ENCODE measurements around the gene SLC12A3.
"Not testable (repeated sequence)": the region's sequence is repeated elsewhere in the genome, so short reads cannot be mapped to it uniquely, and the experiment has no call there.

SLC12A3 gene

DNA sequence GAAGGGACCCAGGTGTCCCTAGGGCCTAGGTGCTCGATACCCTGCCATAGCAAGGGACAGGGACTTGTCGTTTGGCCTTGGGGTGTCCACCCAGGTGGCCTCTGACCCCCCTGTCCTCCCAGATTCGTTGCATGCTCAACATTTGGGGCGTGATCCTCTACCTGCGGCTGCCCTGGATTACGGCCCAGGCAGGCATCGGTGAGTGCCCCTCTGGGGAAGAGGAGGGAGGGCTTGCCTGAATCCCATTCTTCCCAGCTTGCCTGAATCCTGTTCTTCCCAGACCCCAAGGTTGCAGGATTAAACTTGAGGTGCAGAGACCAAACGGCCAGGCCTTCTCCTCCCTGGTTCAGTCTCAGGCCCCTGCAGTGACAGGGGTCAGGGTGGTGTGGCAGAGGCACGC is 3.2 kb downstream of the SLC12A3 start:
- no peak for DNase-seq (ENCODE audit: low spot score)

GRCh38 chr16:56868766-56869165 is 3.8 kb downstream of the SLC12A3 start:
- not testable (repeated sequence) for DNase-seq (ENCODE audit: low spot score)

DNA sequence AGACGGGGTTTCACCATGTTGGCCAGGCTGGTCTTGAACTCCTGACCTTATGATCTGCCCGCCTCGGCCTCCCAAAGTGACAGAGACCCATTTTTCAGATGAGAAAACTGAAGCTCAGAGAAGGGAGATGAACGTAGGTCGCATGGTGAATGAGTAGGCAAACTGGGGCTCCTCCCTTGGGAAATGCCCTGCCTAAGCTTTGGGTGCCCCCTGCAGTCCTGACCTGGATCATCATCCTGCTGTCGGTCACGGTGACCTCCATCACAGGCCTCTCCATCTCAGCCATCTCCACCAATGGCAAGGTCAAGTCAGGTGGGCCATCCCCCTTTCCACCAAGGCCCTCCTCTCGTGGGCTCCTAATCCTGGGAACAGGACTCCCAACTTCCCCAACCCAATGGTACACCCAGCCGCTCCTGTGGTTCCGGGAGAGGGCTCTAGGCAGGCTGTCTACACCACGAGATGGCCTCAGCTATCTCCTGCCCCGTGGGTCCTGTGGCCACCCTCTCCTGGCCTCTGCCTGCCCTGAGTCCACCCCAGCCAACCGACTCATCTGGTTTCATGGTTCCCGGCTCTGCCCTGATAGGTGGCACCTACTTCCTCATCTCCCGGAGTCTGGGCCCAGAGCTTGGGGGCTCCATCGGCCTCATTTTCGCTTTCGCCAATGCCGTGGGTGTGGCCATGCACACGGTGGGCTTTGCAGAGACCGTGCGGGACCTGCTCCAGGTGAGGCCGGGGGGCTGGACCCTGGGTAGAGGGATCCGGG is 4.7 kb downstream of the SLC12A3 start:
- no peak for DNase-seq (ENCODE audit: low spot score)

DNA sequence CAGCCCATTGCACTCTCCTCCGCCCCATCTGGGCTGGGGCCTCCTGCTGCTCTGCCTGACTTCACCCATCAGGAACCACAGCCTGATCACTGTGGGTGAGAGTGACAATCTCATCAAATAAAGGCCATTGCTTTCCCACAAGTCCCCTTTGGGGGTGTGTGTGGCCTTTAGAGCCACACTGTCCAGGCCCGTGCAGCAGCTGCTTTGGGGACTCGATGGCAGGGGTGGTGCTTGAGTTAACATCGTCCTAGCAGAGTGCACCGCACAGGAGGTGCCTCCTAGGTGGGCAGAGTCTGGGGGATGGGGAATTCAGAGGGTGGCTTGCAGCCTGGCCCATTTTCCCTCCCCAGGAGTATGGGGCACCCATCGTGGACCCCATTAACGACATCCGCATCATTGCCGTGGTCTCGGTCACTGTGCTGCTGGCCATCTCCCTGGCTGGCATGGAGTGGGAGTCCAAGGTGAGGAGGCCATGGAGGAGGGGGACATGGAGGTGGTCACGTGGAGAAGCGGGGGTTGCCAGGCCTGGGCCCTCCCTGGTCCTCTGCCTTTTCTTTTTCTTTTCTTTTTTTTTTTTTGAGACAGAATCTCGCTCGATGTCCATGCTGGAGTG is 5.4 kb downstream of the SLC12A3 start:
- no peak for DNase-seq (ENCODE audit: low spot score)

DNA sequence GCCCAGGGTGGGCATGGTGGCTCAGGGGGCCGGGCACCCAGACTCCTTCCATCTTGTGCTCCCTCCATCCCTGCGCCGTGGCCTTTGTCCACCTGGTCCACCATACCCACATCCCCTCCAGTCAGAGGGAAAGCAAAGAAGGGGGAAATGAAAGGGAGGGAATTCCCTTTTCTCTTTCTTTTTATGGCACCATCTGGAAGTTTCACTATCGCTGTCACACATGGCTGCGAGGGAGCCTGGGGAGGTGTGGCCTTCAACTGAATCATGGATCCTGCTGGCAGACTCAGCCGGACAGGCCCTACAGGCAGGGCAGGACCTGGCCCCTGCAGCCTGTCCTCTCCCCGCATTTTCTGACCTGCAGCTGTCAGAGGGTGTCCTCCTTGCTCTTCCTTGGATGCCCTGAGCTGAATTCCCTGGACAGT is 6.2 kb downstream of the SLC12A3 start:
- DNase-seq (ENCODE audit: low spot score) = no peak

DNA sequence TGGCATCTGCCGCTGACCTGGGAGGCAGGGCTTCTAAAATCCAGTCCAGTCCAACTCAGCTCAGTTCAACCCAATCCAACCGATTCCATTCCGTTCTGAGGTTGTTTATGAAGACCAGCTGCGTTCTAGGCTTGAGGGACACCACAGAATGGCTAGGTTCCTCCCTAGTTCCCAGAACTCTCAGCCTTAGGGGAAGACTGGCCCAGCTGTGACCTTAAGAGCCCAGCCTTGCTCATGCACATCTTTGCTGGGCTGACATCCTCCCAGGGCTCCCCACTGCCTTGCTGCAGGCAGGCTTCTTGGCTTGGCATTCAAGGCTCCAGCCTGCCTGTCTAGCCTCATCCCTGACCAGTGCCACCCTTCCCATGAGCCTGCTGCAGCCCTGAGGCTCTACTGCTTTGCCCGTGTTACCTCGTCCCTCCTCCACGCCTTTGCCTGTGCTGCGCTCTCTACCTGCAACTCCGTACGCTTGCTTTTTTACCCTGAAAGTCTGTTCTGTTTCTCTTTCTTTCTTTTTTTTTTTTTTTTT is 7.9 kb downstream of the SLC12A3 start:
- no peak for DNase-seq (ENCODE audit: low spot score)

DNA sequence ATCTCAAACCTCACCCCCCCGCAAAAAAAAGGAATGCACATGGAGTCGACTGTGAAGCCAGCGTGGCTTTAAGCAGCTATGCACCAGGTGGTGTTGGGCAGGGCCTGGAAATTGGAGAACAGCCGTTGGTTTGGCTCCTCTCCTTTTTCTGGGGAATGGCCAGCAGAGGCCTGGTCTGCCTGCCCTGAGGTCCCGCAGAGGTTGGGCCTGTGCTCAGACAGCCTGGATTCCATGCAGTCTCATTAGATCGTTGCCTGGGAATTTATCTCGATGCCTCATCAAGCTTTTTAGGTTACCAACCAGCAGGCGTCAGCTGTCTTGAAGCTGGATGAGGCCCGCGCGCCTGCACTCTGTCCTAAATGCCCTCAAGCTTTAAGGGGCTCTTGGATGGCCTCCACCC is 9.8 kb downstream of the SLC12A3 start:
- DNase-seq (ENCODE audit: low spot score) = no peak

DNA sequence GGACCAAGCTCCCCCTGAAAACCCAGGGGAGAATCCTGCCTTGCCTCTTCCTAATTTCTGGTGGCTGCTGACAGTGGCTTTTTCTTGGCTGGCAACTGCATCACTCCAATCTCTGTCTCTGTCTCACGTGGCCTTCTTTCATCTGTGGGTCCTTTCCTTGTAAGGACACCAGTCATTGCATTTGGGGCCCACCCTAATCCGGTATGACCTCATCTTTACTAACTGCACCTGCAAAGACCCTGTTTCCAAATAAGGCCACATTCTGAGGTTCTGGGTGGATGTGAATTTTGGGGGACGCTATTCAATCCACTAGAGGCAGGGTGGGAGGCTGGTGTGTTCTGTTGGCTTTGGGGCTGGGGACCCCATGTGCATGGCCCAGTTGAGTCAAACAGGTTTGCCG is 11.0 kb downstream of the SLC12A3 start:
- DNase-seq (ENCODE audit: low spot score) = no peak

GRCh38 chr16:56877486-56878182 is 12.6 kb downstream of the SLC12A3 start:
- DNase-seq (ENCODE audit: low spot score) = no peak

DNA sequence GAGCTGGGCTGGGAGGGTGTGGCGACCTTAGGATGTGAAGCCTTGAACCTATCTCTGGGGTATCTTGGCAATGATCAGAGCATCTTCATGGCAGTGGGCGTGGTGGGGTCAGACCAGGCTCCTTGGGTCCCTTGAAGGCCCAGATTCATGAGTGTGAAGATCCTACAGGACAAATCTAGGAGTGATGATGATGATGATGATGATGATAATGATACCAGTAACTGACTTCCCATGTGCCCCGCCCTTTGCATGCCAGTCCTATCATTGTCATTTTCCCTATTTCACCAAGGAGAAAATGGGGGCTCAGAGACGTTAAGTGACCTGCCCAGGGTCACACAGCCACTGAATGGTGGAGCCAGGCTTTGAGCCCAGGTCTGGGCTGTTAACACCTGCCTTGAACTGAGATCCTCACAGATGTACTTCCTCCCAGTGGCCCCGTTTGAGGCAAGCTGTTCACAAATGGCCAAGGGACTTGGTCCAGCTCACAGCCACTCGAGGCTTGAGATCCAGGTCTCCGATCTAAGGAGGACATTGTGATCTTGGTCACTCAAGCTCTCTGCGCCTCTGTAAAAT is 13.4 kb downstream of the SLC12A3 start:
- no peak for DNase-seq (ENCODE audit: low spot score)

DNA sequence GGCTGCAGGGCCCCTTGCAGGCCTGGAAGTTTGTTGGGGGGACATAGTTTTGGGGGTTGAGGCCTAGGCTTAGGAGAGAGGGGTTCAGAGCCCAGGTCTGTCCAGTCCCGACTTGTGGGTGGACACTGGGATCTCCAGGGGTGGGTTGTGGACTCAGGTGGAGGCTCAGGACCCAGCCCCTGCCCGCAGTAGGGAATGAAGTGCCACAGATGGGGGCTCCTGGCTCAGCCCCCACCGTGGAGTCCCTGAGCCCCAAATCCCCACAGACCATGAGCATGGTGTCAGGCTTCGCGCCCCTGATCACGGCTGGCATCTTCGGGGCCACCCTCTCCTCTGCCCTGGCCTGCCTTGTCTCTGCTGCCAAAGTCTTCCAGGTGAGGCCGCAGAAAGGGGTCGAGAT is 14.3 kb downstream of the SLC12A3 start:
- DNase-seq (ENCODE audit: low spot score) = no peak

DNA sequence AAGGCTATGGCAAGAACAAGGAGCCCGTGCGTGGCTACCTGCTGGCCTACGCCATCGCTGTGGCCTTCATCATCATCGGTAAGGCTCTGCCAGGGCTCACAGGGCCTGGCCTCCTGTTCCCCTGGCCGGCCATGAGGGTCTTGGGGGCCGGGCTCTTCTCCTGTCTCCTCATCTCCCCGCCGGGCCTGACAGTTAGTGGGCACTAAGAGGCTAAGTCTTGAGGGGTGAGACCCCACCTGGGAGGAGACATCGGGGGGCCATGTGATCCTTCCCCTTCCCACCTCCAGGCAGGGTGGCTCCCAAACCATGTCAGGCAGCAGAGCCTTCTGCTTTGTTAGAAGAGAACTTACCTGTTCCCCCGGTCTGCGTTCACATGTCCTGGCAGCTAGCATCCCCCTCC is 15.2 kb downstream of the SLC12A3 start:
- DNase-seq (ENCODE audit: low spot score) = no peak

DNA sequence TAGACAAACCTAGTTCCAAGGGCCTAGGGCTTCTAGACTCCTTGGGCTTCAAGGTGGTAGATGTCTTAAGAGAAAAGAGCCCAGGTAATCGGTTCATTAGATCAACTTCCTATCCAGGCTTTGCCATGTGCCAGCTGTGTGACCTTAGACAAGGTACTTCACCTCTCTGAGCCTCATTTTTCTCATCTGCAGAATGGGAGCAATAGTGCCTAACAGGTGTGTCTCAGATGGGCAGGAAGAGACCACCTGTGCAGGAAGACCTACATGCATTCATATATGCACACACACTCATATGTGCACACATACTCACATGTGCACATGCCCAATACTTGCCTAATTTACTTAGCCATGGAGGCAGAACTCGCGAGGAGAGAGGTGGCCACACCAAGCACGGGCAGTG is 15.7 kb downstream of the SLC12A3 start:
- no peak for DNase-seq (ENCODE audit: low spot score)

DNA sequence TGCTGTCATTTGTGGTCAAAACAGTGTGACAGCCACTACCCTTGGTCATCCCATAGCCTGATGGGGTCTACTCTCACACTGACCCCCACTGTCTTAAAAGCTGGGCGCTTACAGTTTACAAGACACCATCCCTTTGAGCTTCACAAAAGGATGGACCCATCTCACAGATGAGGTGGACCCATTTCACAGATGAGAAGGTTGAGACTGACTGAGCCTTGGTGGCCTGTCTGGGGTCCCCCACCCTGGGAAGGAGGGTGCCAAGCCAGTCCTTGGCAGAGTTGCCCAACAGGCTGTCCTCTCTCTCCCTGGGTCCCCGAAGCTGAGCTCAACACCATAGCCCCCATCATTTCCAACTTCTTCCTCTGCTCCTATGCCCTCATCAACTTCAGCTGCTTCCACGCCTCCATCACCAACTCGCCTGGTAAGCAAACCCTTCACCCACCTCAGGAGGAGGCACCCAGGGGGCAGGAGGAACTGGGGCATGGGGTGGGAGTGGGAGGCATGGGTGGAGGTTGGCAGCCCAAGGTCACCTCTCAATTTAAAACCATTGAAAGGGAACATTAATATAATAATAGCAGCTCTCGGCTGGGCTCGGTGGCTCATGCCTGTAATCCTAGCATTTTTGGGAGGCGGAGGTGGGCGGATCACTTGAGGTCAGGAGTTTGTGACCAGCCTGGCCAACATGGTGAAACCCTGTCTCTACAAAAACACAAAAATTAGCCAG is 17.2 kb downstream of the SLC12A3 start:
- no peak for DNase-seq (ENCODE audit: low spot score)

- DNase-seq (ENCODE audit: low spot score) = no peak
Observed at GRCh38 chr16:56883586-56883985, 18.6 kb downstream of the SLC12A3 start.

DNA sequence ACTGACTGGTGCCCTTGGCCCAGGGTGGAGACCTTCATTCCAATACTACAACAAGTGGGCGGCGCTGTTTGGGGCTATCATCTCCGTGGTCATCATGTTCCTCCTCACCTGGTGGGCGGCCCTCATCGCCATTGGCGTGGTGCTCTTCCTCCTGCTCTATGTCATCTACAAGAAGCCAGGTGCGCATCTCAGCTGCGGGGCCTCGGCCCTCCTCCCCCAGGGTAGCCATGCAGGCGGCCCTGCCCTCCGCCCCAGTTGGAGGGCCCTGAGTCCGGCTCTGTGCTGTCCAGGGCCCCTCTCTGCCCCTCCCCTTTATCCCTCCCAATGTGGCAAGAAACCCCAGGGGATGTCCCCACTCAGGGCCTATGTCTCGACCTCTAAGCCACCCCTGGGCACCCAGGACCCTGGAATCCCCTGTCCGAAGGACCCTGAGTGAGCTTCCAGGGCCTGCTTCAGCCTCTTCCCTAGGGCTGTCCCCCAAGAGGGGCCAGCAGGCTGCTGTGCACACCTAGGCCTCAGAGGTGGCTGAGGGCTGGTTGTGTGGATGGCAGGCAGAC is 19.1 kb downstream of the SLC12A3 start:
- DNase-seq (ENCODE audit: low spot score) = no peak

DNA sequence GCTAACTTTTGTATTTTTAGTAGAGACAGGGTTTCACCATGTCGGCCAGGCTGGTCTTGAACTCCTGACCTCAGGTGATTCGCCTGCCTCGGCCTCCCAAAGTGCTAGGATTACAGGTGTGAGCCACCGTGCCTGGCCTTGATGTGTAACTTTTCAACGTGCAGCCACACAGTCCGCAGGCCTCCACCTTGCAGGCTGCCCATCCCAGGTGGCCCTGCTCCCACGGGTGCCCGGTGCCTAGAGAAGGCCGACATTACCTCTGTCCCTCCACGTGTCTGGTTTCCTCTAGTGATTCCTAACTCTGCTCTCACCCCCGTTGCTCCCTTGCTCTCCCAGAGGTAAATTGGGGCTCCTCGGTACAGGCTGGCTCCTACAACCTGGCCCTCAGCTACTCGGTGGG is 19.9 kb downstream of the SLC12A3 start:
- not testable (repeated sequence) for DNase-seq (ENCODE audit: low spot score)

DNA sequence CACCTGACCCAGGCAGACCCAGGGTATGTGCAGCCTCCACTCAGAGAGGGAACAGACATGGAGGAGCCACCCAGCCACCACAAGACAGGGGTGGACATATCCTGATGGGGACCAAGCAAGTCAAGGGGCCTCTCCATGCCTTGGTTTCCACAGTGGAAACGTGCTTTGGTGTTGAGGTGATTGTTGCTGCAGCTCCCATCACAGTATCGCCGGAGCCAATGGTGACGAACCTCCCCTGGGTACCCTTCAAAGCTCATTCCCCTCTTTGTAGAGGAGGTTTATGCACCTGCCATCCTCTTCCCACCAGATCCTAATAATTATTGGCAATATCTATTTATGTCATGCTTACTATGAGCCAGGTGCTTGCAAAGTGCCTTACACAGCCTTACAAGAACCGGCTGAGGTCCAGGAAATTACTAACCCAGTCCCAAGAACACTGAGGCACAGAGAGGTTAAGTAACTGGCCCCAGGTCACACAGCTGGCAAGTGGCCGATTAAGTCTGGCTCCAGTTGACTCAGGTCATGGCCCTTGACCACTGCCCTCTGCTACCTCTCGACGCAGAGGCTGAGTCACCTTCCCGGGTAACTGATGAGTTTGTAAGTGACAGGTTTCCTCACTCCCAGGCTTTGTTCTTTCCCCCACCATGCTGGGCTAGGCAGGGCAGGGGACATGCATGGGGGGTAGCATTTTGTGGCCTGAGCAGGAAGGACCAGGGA is 20.6 kb downstream of the SLC12A3 start:
- no peak for DNase-seq (ENCODE audit: low spot score)

- DNase-seq (ENCODE audit: low spot score) = no peak
Observed at GRCh38 chr16:56886296-56886695, 21.3 kb downstream of the SLC12A3 start.

GRCh38 chr16:56886826-56887225 is 21.8 kb downstream of the SLC12A3 start:
- no peak for DNase-seq (ENCODE audit: low spot score)

- DNase-seq (ENCODE audit: low spot score) = no peak
Observed at GRCh38 chr16:56888806-56889205, 23.8 kb downstream of the SLC12A3 start.

All from ecto neural progenitor cell (in vitro differentiated cells).